ENCODE measurements around the gene KIF12.

DNA sequence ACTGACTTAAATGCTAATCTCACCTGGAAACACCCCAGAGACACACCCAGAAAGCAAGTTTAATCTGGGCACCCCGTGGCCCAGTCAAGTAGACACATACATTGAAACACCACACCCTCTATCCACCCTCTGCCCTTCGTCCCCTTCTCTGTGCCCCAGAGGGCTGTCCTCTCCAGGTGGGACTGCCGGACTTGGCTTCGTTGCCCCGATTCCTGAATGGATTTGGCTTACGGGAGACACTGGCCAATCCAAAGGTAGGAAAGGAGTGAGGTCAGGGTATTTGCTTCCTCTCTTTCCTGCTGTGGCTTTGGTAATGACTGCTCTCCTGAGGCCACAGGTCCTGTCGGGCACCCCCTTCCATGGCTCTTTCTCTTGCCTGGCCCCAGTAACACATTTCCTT lies 31.0 kb upstream of the KIF12 start:
- TF ChIP-seq CTCF (conservative IDR thresholded peaks at IDR 0.05) (no peak), ZFX (IDR thresholded peaks at IDR 0.05) (no peak)
